Neural cell (in vitro differentiated cells): ENCODE data around the gene NEDD4L. TPM values are rescaled to one million over a fixed set of nuclear protein-coding genes. Genes with fewer than 3 reads are reported as not detected.

Source experiments
- H2AFZ ChIP-seq: fragments of 200-600, 300-800 bp; sonication (generic), shearing (Covaris generic); 2 replicates; pipeline ENCODE4 v1.6.0; 2014; ENCODE audit warnings: low read depth, mild to moderate bottlenecking, antibody characterized with exemption, low read length, moderate library complexity
- H3F3A ChIP-seq: fragments of 200-600 bp; shearing (Covaris generic); 2 replicates; pipeline ENCODE4 v1.6.1; 2016; ENCODE audit warnings: mild to moderate bottlenecking, moderate library complexity, mixed read lengths, antibody characterized with exemption, low read length; ENCODE audit not compliant: insufficient read depth, poor library complexity, severe bottlenecking
- H3K27ac ChIP-seq: fragments of 200-600, 300-800 bp; sonication (generic), shearing (Covaris generic); 2 replicates; pipeline ENCODE4 v1.5.1; 2014; ENCODE audit warnings: mild to moderate bottlenecking, low read length, moderate library complexity
- H3K27me3 ChIP-seq: fragments of 300-800, 200-600 bp; sonication (generic), shearing (Covaris generic); 2 replicates; pipeline ENCODE4 v1.6.0; 2014; ENCODE audit warnings: mild to moderate bottlenecking, low read depth, low read length, moderate library complexity; ENCODE audit not compliant: insufficient read depth
- H3K36me3 ChIP-seq: fragments of 300-800, 200-600 bp; sonication (generic), shearing (Covaris generic); 2 replicates; pipeline ENCODE4 v1.5.1; 2014; ENCODE audit warnings: mild to moderate bottlenecking, antibody characterized with exemption, low read length, moderate library complexity; ENCODE audit not compliant: insufficient read depth
- H3K4me2 ChIP-seq: fragments of 300-800, 200-600 bp; sonication (generic), shearing (Covaris generic); 2 replicates; pipeline ENCODE4 v1.6.0; 2014; ENCODE audit warnings: mild to moderate bottlenecking, low read length
- H3K4me3 ChIP-seq: fragments of 300-800, 200-600 bp; sonication (generic), shearing (Covaris generic); 2 replicates; pipeline ENCODE4 v1.5.1; 2014; ENCODE audit warnings: mild to moderate bottlenecking, low read length, moderate library complexity
- H3K79me2 ChIP-seq: fragments of 200-600 bp; shearing (Covaris generic); replicated peaks from 2 replicates; pipeline ENCODE4 v1.6.0; 2014; ENCODE audit warnings: mild to moderate bottlenecking, low read length, moderate library complexity; ENCODE audit not compliant: insufficient read depth
- H3K9ac ChIP-seq: fragments of 300-800, 200-600 bp; sonication (generic), shearing (Covaris generic); 2 replicates; pipeline ENCODE4 v1.6.1; 2016; ENCODE audit warnings: mild to moderate bottlenecking, low read length, mixed read lengths
- H3K9me2 ChIP-seq: fragments of 200-600 bp; shearing (Covaris generic); 2 replicates; pipeline ENCODE4 v1.6.1; 2016; ENCODE audit warnings: mild to moderate bottlenecking, low read length, mixed read lengths; ENCODE audit not compliant: insufficient read depth
- H3K9me3 ChIP-seq: fragments of 200-600, 300-800 bp; sonication (generic), shearing (Covaris generic); 2 replicates; pipeline ENCODE4 v1.6.1; 2016; ENCODE audit warnings: mild to moderate bottlenecking, mixed run types, low read length, moderate library complexity, mixed read lengths
- H4K20me1 ChIP-seq: fragments of 200-600 bp; shearing (Covaris generic); 2 replicates; pipeline ENCODE4 v1.6.1; 2016; ENCODE audit warnings: mild to moderate bottlenecking, mixed run types; ENCODE audit not compliant: insufficient read depth
- EP300 ChIP-seq: fragments of 450-650 bp; conservative IDR thresholded peaks from 2 replicates; pipeline ENCODE4 v1.6.1; 2014; ENCODE audit warnings: antibody characterized with exemption, mild to moderate bottlenecking, moderate library complexity; ENCODE audit not compliant: poor library complexity, severe bottlenecking
- EZH2 ChIP-seq: fragments of 200-600, 300-800 bp; shearing (Covaris generic), sonication (generic); IDR thresholded peaks from 2 replicates; pipeline ENCODE4 v1.6.1; 2014; ENCODE audit warnings: antibody characterized with exemption, low read length, borderline replicate concordance, mild to moderate bottlenecking; ENCODE audit not compliant: insufficient read depth, poor library complexity, severe bottlenecking
- MXI1 ChIP-seq: fragments of 450-650 bp; conservative IDR thresholded peaks from 2 replicates; pipeline ENCODE4 v1.6.1; 2014; ENCODE audit warnings: antibody characterized with exemption, mild to moderate bottlenecking; ENCODE audit not compliant: poor library complexity, severe bottlenecking
- POLR2AphosphoS5 ChIP-seq: IDR thresholded peaks from 2 replicates; pipeline ENCODE4 v1.6.1; 2012
- RAD21 ChIP-seq: fragments of 450-650 bp; conservative IDR thresholded peaks from 2 replicates; pipeline ENCODE4 v1.6.1; 2014; ENCODE audit warnings: antibody characterized with exemption, mild to moderate bottlenecking, moderate library complexity
- SMC3 ChIP-seq: fragments of 450-650 bp; conservative IDR thresholded peaks from 2 replicates; pipeline ENCODE4 v1.6.1; 2014; ENCODE audit warnings: antibody characterized with exemption, mild to moderate bottlenecking, moderate library complexity; ENCODE audit not compliant: poor library complexity
- TAF1 ChIP-seq: IDR thresholded peaks from 2 replicates; pipeline ENCODE4 v1.6.1; 2012; ENCODE audit warnings: low read depth
- polyA plus RNA-seq: library from polyadenylated mRNA; depleted of rRNA; stranded (reverse); fragments of >200 nt; gene quantifications from 2 replicates; pipeline ENCODE4 v1.2.3, GENCODE V29; 2014
- TF ChIP-seq, protein P1 (sequence below): fragments of 450-650 bp; IDR thresholded peaks from 2 replicates; pipeline ENCODE4 v1.5.1; 2014; ENCODE audit warnings: antibody characterized with exemption, mild to moderate bottlenecking, moderate library complexity; ENCODE audit not compliant: poor library complexity, severe bottlenecking
- TF ChIP-seq, protein P2 (sequence below): IDR thresholded peaks from 2 replicates; pipeline ENCODE4 v1.6.1; 2012; ENCODE audit warnings: borderline replicate concordance

The NEDD4L gene
- polyA plus RNA-seq, 1 donor from 2014 or later, result 97.9 TPM

DNA sequence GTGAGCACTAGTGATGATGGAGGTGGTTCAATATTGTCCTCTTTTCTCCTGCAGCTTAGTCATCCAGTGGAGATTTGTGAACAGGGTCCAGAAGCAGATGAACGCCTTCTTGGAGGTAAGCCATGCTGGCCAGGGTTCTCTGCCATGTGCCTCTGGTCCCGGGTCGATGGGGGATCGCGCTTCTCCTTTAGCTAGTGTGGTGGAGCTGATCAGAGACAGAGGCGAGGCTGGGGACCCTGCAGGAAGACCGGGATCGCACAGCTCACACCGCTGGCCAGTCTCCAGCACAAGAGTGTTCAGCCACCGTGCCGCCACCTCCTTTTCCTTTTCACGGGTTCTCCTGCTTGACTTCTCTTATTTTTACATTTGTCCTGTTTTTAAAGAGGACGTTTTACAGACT is 341.4 kb downstream of the NEDD4L start:
- Histone ChIP-seq H3K27me3 (no peaks in the 10 kb centered on the region), H3K27ac (no peak overlapping the region), H3K36me3 (peaks cover 15% of the 10 kb centered on the region), H3K79me2 (no peaks in the 10 kb centered on the region), H3K4me2 (no peak overlapping the region), H3F3A (no peaks in the 10 kb centered on the region), H2AFZ (no peak overlapping the region), H3K9me3 (no peaks in the 10 kb centered on the region), H3K4me3 (no peak overlapping the region), H4K20me1 (no peaks in the 10 kb centered on the region), H3K9me2 (no peaks in the 10 kb centered on the region), H3K9ac (no peak overlapping the region)
- TF ChIP-seq RAD21 (no peak), MXI1 (no peak), SMC3 (no peak), TAF1 (no peak), POLR2AphosphoS5 (no peak)
- TF ChIP-seq, protein P1, sequence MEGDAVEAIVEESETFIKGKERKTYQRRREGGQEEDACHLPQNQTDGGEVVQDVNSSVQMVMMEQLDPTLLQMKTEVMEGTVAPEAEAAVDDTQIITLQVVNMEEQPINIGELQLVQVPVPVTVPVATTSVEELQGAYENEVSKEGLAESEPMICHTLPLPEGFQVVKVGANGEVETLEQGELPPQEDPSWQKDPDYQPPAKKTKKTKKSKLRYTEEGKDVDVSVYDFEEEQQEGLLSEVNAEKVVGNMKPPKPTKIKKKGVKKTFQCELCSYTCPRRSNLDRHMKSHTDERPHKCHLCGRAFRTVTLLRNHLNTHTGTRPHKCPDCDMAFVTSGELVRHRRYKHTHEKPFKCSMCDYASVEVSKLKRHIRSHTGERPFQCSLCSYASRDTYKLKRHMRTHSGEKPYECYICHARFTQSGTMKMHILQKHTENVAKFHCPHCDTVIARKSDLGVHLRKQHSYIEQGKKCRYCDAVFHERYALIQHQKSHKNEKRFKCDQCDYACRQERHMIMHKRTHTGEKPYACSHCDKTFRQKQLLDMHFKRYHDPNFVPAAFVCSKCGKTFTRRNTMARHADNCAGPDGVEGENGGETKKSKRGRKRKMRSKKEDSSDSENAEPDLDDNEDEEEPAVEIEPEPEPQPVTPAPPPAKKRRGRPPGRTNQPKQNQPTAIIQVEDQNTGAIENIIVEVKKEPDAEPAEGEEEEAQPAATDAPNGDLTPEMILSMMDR, result no peak
- TF ChIP-seq, protein P2, sequence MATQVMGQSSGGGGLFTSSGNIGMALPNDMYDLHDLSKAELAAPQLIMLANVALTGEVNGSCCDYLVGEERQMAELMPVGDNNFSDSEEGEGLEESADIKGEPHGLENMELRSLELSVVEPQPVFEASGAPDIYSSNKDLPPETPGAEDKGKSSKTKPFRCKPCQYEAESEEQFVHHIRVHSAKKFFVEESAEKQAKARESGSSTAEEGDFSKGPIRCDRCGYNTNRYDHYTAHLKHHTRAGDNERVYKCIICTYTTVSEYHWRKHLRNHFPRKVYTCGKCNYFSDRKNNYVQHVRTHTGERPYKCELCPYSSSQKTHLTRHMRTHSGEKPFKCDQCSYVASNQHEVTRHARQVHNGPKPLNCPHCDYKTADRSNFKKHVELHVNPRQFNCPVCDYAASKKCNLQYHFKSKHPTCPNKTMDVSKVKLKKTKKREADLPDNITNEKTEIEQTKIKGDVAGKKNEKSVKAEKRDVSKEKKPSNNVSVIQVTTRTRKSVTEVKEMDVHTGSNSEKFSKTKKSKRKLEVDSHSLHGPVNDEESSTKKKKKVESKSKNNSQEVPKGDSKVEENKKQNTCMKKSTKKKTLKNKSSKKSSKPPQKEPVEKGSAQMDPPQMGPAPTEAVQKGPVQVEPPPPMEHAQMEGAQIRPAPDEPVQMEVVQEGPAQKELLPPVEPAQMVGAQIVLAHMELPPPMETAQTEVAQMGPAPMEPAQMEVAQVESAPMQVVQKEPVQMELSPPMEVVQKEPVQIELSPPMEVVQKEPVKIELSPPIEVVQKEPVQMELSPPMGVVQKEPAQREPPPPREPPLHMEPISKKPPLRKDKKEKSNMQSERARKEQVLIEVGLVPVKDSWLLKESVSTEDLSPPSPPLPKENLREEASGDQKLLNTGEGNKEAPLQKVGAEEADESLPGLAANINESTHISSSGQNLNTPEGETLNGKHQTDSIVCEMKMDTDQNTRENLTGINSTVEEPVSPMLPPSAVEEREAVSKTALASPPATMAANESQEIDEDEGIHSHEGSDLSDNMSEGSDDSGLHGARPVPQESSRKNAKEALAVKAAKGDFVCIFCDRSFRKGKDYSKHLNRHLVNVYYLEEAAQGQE, result no peak

DNA sequence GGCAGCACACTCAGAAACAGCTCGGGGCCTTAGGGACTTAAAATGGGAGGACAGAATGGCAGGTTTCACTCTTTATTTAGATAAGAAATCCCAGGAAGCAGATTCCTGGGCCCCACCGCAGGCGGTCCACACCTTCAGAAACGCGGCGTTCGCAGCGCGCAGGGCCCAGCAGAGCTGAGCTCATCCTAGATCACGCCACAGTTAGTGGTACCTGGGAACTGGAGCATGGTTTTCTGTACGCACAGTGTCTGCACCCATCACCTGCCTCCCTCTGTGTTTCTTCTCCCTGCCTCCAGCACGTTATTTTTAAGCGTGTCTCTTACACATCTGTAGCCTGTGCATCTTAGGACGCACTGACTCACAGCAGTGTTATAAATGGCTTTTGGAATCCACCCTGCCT is 342.8 kb downstream of the NEDD4L start:
- Histone ChIP-seq H3K9ac (no peak overlapping the region), H2AFZ (no peak overlapping the region), H4K20me1 (no peaks in the 10 kb centered on the region), H3K4me3 (no peak overlapping the region), H3F3A (no peaks in the 10 kb centered on the region), H3K27me3 (no peaks in the 10 kb centered on the region), H3K36me3 (peaks cover 18% of the 10 kb centered on the region), H3K9me3 (no peaks in the 10 kb centered on the region), H3K9me2 (no peaks in the 10 kb centered on the region), H3K27ac (no peak overlapping the region), H3K4me2 (no peak overlapping the region), H3K79me2 (no peaks in the 10 kb centered on the region)
- no peak for TF ChIP-seq EP300
- no peak for TF ChIP-seq POLR2AphosphoS5
- TF ChIP-seq RAD21, result no peak
- no peak for TF ChIP-seq MXI1
- TF ChIP-seq TAF1, result no peak
- TF ChIP-seq, protein P1, result no peak
- no peak for TF ChIP-seq SMC3
- TF ChIP-seq EZH2, result no peak
- TF ChIP-seq, protein P2, result no peak
